AG04450 (cell line): ENCODE results near the gene RASA2. TPM values are rescaled to one million over a fixed set of nuclear protein-coding genes. Genes with fewer than 3 reads are reported as not detected.

ENCODE experiments used
- CTCF ChIA-PET: fragments of 300-600, 350-600 bp; formaldehyde crosslinking; extraction: SDS; loops from one replicate; lab custom pipeline; 2022; ENCODE audit warnings: antibody characterized with exemption, inconsistent platforms; lab: Charles Lee
- POLR2A ChIA-PET: fragments of 350-600 bp; formaldehyde crosslinking; extraction: SDS; loops from one replicate; lab custom pipeline; 2021; ENCODE audit warnings: antibody characterized with exemption, inconsistent platforms; lab: Yijun Ruan, JAX
- DNase-seq: peaks from one replicate; pipeline ENCODE4 v3.0.0-alpha.2; 2011; ENCODE audit warnings: low read depth, low spot score
- H3K27ac ChIP-seq: one replicate; pipeline ENCODE4 v1.5.1; 2012; ENCODE audit warnings: low read depth, low read length, control low read depth
- H3K27me3 ChIP-seq: one replicate; pipeline ENCODE4 v1.6.0; 2012; ENCODE audit warnings: low read length; ENCODE audit not compliant: control insufficient read depth, insufficient read depth
- H3K4me3 ChIP-seq: 2 replicates; pipeline ENCODE4 v1.5.1; 2011; ENCODE audit warnings: mild to moderate bottlenecking, low read depth, low read length, control low read depth
- H3K9me3 ChIP-seq: 2 replicates; pipeline ENCODE4 v1.5.1; 2012; ENCODE audit warnings: low read length; ENCODE audit not compliant: control insufficient read depth, insufficient read depth
- CTCF ChIP-seq: IDR thresholded peaks from 2 replicates; pipeline ENCODE4 v1.5.1; 2011; ENCODE audit warnings: low read depth, low read length, control low read depth, inconsistent platforms
- polyA plus RNA-seq: library from polyadenylated mRNA; depleted of rRNA; stranded (reverse); fragments of >200 nt; gene quantifications from 2 replicates; pipeline ENCODE4 v1.2.3, GENCODE V29; 2011

RASA2 gene
- polyA plus RNA-seq, 1 experiment: 11.6 TPM

GRCh38 chr3:141646760-141647561, 160.1 kb downstream of the RASA2 start:
- CTCF ChIA-PET: interaction anchor here (0.7 to 1.6 kb wide), 2 partner anchors 228 to 357 kb away, joined by 3 to 6 read pairs; no protein-coding TSS in a partner anchor
- DNase-seq: no peak
- TF ChIP-seq CTCF: no peak

GRCh38 chr3:141647562-141647915, 160.7 kb downstream of the RASA2 start:
- ChIA-PET CTCF (interaction anchor here (1.1 kb wide), 1 partner anchor 227 kb away, joined by 3 read pairs; no protein-coding TSS in a partner anchor), POLR2A (interaction anchor here (0.5 kb wide), 1 partner anchor 11 kb away, joined by 3 read pairs; no protein-coding TSS in a partner anchor)
- no peak overlapping the region for H3K27ac ChIP-seq
- no peaks in the 10 kb centered on the region; the same call in 1 of the 2 replicates for H3K9me3 ChIP-seq
- no peak for TF ChIP-seq CTCF
- no peaks in the 10 kb centered on the region for H3K27me3 ChIP-seq
- DNase-seq: no peak
- H3K4me3 ChIP-seq: no peak overlapping the region

More at GRCh38 chr3:141646760-141647561, 160.1 kb downstream of the RASA2 start:
- Histone ChIP-seq H3K4me3 (no peak overlapping the region), H3K27ac (no peak overlapping the region), H3K9me3 (no peaks in the 10 kb centered on the region; the same call in 1 of the 2 replicates), H3K27me3 (no peaks in the 10 kb centered on the region)
- POLR2A ChIA-PET: interaction anchor here (0.5 kb wide), 1 partner anchor 10 kb away, joined by 3 read pairs; no protein-coding TSS in a partner anchor

GRCh38 chr3:141648055-141648910, 161.5 kb downstream of the RASA2 start:
- Histone ChIP-seq H3K27ac (no peak overlapping the region), H3K4me3 (no peak overlapping the region), H3K27me3 (no peaks in the 10 kb centered on the region), H3K9me3 (no peaks in the 10 kb centered on the region; the same call in 1 of the 2 replicates)
- ChIA-PET CTCF (interaction anchor here (0.6 to 1.1 kb wide), 2 partner anchors 68 to 227 kb away, joined by 3 to 4 read pairs; no protein-coding TSS in a partner anchor), POLR2A (no interaction called here)
- TF ChIP-seq CTCF: no peak
- no peak for DNase-seq

DNA sequence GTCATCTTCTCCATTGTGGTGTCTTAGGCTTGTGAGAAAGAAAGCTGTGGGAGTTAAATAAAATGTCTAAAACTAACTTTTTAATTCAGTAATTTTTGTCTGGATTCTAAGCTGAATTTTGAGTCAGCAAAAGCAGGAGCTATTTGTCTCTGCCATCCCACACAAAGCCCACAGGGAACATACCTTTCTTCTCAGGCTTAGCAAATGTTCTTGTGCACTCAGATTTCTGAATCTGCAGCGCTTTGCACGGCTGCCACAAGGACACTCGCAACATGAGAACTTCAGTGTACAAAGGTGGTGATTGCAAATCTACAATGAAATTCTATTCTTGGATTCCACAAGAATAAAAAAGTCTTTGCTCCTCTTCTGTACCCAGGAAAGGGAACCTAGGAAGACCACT, 163.0 kb downstream of the RASA2 start:
- ChIA-PET CTCF (no interaction called here), POLR2A (no interaction called here)
- no peaks in the 10 kb centered on the region for H3K27me3 ChIP-seq
- H3K9me3 ChIP-seq: no peaks in the 10 kb centered on the region; the same call in 1 of the 2 replicates
- H3K4me3 ChIP-seq: no peak overlapping the region
- no peak for TF ChIP-seq CTCF
- no peak overlapping the region for H3K27ac ChIP-seq
- no peak for DNase-seq
